Hematopoietic multipotent progenitor cell treated with erythropoietin and hydrocortisone succinate and interleukin-3 and kit ligand, for 15 days (in vitro differentiated cells): ENCODE data around the gene DOLPP1.
"Not testable (repeated sequence)": the region's sequence is repeated elsewhere in the genome, so short reads cannot be mapped to it uniquely, and the experiment has no call there.

Experiments
- DNase-seq: peaks from one replicate; pipeline ENCODE4 v3.0.0-alpha.2; 2015; ENCODE audit warnings: low spot score

DOLPP1 gene, protein sequence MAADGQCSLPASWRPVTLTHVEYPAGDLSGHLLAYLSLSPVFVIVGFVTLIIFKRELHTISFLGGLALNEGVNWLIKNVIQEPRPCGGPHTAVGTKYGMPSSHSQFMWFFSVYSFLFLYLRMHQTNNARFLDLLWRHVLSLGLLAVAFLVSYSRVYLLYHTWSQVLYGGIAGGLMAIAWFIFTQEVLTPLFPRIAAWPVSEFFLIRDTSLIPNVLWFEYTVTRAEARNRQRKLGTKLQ

DNA sequence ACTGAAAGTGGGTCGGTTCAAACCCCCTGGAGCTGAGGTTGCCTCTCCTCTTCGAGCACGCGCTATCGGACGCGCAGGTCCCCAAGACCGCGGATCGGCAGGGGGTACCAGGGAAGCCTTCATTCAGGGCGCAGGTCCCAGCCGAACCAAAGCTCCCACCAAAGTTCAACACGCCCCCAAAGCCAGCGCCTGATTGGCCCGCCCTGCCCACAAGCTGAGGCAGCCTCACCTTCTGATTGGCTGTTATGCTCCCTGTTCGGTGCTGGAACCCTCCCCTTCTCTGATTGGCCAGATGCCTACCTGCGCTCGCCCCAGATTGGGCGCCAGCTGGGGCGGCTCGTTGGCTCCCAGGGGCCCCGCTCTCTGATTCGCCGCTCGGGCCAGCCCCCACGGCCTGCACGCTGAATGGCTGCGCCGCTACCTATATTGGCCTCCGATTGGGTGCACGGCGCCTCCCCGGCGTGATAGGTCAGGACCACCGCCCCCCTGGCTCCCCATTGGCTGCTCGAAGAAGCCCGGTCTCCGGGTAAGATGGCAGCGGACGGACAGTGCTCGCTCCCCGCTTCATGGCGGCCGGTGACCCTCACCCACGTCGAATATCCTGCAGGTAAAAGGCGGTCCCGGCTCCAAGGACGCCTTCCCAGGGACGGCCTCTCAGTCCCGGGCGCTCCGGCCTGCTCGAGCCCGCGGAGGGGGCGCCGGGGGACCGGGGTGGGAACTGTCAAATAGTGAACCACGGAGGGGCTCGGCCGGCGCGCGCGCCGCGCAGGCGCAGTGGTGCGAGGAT, at the start of gene DOLPP1:
Gene DOLPP1 (plus strand): TSS at position 511 of the 787 bp plus-strand sequence. CDS start 21 bp downstream, at position 532.
- DNase-seq, result peak; percentile 99

DNA sequence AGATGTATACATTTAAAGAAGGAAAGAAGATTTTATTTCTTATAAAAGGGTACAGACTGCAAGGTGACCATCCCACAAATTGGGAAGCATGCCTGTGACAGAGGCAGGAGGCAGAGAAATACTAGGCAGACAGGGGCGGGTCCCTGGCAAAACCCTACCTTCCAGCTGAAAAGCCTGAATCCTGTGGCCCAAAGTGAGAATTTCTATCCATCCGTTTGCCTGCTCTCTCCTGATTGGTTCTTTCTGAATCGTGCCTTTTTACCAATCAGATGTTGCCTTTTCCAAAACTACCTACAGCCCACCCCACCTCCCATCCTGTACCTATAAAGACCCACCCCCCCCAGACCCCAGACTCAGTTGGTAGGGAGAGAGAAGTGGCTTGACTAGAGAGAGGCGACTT, 49.4 kb upstream of the DOLPP1 start:
- DNase-seq, result no peak

DNA sequence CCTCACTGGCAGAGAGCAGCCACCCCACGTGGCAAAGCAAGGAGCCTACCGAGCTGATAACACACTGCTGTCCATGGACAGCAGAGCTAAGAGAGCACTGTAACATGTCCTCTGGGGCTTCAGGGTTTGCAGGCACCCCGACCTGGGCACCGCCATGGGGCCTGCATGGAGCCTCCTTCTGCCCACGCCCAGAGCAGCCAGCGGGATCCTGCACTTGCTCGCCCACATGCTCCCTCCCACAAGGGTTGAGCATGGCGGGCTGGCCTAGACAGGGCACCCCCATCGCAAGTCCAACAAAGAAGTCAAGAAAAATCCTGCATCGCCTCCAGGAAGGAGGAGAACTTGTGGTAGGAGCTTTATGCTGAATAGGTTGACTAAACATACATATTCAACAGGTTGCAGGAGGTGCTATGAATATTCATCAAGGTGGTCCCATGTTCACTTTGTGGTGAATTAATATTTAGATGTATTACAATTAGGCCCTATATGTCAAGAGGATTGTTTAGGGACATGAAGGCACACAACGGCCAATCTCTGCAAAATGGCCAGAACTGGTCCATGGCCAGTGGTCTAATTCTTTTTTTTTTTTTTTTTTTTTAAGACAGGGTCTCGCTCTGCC, 48.3 kb upstream of the DOLPP1 start:
- no peak for DNase-seq

- peak; percentile 55 for DNase-seq
These were observed 47.7 kb upstream of the DOLPP1 start for GRCh38 chr9:129033216-129033615.

GRCh38 chr9:129035838-129036237, 45.1 kb upstream of the DOLPP1 start:
- not testable (repeated sequence) for DNase-seq

DNA sequence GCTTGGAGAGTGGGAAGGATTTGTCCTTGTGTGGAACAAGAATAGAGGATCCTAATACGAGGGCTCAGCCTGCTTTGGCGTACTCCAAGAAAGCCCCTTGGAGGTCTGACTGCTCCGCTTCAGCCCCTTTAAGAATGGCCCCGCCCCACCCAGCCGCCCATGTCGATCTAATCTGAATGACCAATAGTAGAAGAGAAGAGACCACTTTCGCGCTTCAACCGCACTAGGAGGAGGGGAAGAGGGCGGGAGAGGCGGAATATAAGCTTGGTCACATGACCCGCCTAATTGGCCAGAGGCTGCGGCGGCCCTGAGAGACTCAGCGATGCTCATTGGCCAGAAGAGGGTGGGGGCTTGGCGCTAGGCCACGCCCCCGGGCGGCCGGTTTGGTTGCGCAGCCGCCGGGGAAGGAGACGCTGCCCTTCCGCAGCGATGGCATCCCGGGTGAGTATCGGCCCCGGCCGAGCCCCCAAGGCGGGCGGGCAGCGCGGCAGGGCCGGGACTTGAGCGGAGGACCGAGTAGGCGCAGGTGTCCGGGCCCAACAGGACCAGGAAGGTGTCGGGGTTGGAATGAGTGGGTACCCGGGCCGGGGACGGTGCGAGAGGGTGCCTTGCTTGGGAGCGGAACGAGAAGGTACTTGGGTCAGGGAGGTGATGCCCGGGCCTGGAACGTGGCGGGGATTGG, 44.5 kb upstream of the DOLPP1 start, which contains the start of gene MIGA2:
Gene MIGA2 (plus strand): TSS at position 386 of the 682 bp plus-strand sequence. CDS start 3,969 bp downstream, outside the sequence.
- peak; percentile 99 for DNase-seq

DNA sequence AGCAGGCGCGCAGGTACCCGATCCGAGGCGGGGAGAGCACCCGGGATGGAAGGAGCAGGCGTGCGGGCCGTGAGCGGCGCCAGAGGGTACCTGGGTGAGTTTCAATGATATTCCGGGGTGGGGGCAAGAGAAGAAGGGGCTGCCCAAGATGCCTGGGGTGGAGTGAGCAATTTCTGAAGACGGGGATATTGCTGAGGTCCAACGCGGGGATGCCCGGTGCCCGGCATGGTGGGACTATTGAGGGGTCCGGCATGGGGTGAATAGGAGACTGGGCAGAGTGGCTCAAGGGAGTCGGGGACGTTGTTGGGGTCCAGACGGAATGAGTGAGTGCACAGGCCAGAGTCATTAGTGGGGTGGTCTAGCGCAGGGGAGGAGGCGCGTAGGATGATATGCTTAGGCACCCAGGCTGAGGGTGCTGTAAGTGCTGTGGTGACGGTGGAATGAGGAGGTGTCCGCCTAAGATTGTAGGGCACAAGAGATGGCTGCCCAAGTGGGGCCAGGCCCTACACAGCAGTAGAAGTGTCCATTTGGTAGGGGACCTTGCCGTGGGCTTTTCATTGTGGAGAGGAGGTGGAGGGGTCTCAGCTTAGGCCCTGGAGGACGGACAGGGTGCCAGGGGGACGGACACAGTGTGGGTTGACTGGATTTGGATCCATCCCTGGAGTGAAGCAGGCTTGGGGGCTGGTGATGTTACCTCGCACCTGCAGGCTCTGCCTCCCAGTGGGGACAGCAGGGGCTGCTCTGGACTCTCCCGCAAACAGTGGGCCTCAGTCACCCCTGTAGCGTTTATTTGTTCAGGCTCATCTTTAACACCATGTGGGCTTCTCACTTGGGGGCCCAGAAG, 43.8 kb upstream of the DOLPP1 start:
- DNase-seq, result peak; percentile 37

GRCh38 chr9:129037767-129038098, 43.2 kb upstream of the DOLPP1 start:
- no peak for DNase-seq

GRCh38 chr9:129038109-129038852, 42.6 kb upstream of the DOLPP1 start:
- DNase-seq, result peak; percentile 23

DNA sequence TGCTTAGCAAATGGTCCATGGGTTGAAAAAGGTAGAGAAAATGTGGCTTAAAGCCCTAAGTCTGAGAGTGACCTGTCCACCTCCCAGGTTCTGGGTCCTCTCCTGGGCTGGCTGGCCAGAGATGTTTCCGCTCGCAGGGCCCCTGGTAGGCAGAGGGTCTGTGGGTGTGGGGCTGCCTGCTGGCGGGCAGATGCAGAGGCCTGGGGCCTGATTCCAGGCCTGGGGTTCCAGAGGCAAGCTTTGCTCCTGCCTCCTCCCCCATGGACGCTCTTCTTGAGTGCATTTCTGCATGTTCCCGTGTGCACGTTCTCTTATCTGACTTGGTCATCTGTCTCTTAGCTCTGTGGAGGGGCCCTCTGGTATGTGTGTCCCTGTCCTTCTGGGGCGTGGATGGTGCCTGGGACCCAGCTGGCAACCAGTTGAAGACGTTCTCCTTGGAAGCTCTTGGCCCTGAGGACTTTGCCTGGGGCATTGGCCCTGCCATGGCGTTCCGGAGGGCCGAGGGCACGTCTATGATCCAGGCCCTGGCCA, 40.7 kb upstream of the DOLPP1 start:
- peak; percentile 72 for DNase-seq

- DNase-seq, result no peak
These were observed 38.9 kb upstream of the DOLPP1 start for GRCh38 chr9:129042016-129042415.

GRCh38 chr9:129052592-129052991, 28.3 kb upstream of the DOLPP1 start:
- DNase-seq, result no peak

DNA sequence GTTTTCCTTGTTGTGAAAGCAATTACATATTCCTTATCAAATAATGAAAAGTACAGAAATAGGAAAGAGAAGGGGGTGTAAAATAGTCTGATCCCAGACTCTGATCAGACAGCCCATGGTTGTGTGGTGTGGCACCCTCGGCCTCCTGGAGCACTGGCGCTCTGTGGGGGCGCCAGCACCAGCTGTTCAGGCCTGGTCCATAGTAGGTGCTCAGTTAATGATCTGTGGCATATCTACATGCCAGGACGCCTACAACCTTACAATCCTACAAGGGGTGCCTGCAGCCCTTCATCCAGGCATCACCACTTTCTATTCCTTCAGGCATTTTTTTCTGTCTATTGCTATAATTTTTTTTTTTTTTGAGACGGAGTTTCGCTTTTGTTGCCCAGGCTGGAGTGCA, 27.9 kb upstream of the DOLPP1 start:
- DNase-seq, result no peak

- DNase-seq, result no peak
These were observed 26.6 kb upstream of the DOLPP1 start for GRCh38 chr9:129054163-129054851.

- no peak for DNase-seq
These were observed 21.7 kb upstream of the DOLPP1 start for GRCh38 chr9:129058965-129059795.

GRCh38 chr9:129059796-129060785, 20.8 kb upstream of the DOLPP1 start:
- no peak for DNase-seq

- no peak for DNase-seq
These were observed 19.9 kb upstream of the DOLPP1 start for GRCh38 chr9:129060991-129061390.

- no peak for DNase-seq
These were observed 17.9 kb upstream of the DOLPP1 start for GRCh38 chr9:129063061-129063460.
